ENCODE measurements around the gene CFAP100.

GRCh38 chr3:126373682-126374601, 20.8 kb upstream of the CFAP100 start:
- no peak for TF ChIP-seq EZH2 (IDR thresholded peaks at IDR 0.05; ENCODE audit: low read depth)
- TF ChIP-seq CTCF (conservative IDR thresholded peaks at IDR 0.05) = no peak

Data from PC-9 (cell line).